Astrocyte of the spinal cord (primary cell): ENCODE measurements around the gene HMHB1.
A peak's percentile ranks its signal among the peaks of the same experiment; 100 is the strongest.

Source experiments
- DNase-seq: peaks from one replicate; pipeline ENCODE4 v3.0.0; 2011; ENCODE audit warnings: low read depth, low spot score
- H3K4me3 ChIP-seq: 2 replicates; pipeline ENCODE4 v1.5.1; 2011; ENCODE audit warnings: low read depth, mild to moderate bottlenecking, low read length, moderate library complexity
- CTCF ChIP-seq: IDR thresholded peaks from 2 replicates; pipeline ENCODE4 v1.5.1; 2012; ENCODE audit warnings: low read depth, mild to moderate bottlenecking, low read length, inconsistent platforms
- in situ Hi-C: cut with HindIII; loops from 2 replicates; pipeline ENCODE4 v1.10.0; 2017; ENCODE audit warnings: low sequenced_read_pairs

The HMHB1 gene

GRCh38 chr5:143835251-143835650, 23.3 kb downstream of the HMHB1 start:
- DNase-seq = no peak
- no peak for TF ChIP-seq CTCF
- in situ Hi-C loops = no loop called here
- no peak overlapping the region for H3K4me3 ChIP-seq

- no peak for TF ChIP-seq CTCF
- DNase-seq = no peak
- in situ Hi-C loops = no loop called here
- H3K4me3 ChIP-seq = no peak overlapping the region
Measured at GRCh38 chr5:143836161-143836725, 24.3 kb downstream of the HMHB1 start.

- no peak for TF ChIP-seq CTCF
- in situ Hi-C loops = no loop called here
- H3K4me3 ChIP-seq = no peak overlapping the region
- peak; percentile 63 for DNase-seq
Measured at GRCh38 chr5:143837306-143837848, 25.4 kb downstream of the HMHB1 start.

- in situ Hi-C loops = no loop called here
Measured at GRCh38 chr5:143841446-143841845, 29.5 kb downstream of the HMHB1 start.

GRCh38 chr5:143842920-143843319, 31.0 kb downstream of the HMHB1 start:
- no peak for TF ChIP-seq CTCF
- no peak overlapping the region for H3K4me3 ChIP-seq
- DNase-seq = no peak
- in situ Hi-C loops = no loop called here

More at GRCh38 chr5:143841446-143841845, 29.5 kb downstream of the HMHB1 start:
- no peak for TF ChIP-seq CTCF
- DNase-seq = no peak
- no peak overlapping the region for H3K4me3 ChIP-seq

- DNase-seq = no peak
- no peak overlapping the region for H3K4me3 ChIP-seq
- no peak for TF ChIP-seq CTCF
- in situ Hi-C loops = no loop called here
Measured at GRCh38 chr5:143843461-143843860, 31.5 kb downstream of the HMHB1 start.
